Smooth muscle cell (in vitro differentiated cells): ENCODE measurements around the gene KCNT2. TPM values are rescaled to one million over a fixed set of nuclear protein-coding genes. Genes with fewer than 3 reads are reported as not detected.

Experiments used
- DNase-seq: peaks from one replicate; lab custom pipeline; 2025; ENCODE audit not compliant: unreplicated experiment; lab: John Stamatoyannopoulos, UW
- H2AFZ ChIP-seq: fragments of 200-600 bp; sonication (generic); 2 replicates; pipeline ENCODE4 v1.6.0; 2016; ENCODE audit warnings: antibody characterized with exemption, low read depth, mild to moderate bottlenecking
- H3F3A ChIP-seq: fragments of 200-600 bp; sonication (generic); 2 replicates; pipeline ENCODE4 v1.6.0; 2017; ENCODE audit warnings: antibody characterized with exemption, low read depth
- H3K27ac ChIP-seq: fragments of 200-600 bp; sonication (generic); 2 replicates; pipeline ENCODE4 v1.5.1; 2016; ENCODE audit warnings: low read depth, mild to moderate bottlenecking
- H3K27me3 ChIP-seq: fragments of 200-600 bp; sonication (generic); 2 replicates; pipeline ENCODE4 v1.6.1; 2016; ENCODE audit warnings: low read depth, mild to moderate bottlenecking
- H3K36me3 ChIP-seq: fragments of 200-600 bp; sonication (generic); 2 replicates; pipeline ENCODE4 v1.5.1; 2016; ENCODE audit warnings: low read depth
- H3K4me1 ChIP-seq: fragments of 200-600 bp; sonication (generic); 2 replicates; pipeline ENCODE4 v1.5.1; 2016; ENCODE audit warnings: low read depth
- H3K4me2 ChIP-seq: fragments of 200-600 bp; sonication (generic); 2 replicates; pipeline ENCODE4 v1.6.0; 2016; ENCODE audit warnings: mild to moderate bottlenecking
- H3K4me3 ChIP-seq: fragments of 200-600 bp; sonication (generic); 2 replicates; pipeline ENCODE4 v1.5.1; 2016; ENCODE audit warnings: mild to moderate bottlenecking
- H3K79me2 ChIP-seq: fragments of 200-600 bp; sonication (generic); 2 replicates; pipeline ENCODE4 v1.6.0; 2016; ENCODE audit warnings: low read depth, mild to moderate bottlenecking
- H3K9ac ChIP-seq: fragments of 200-600 bp; sonication (generic); 2 replicates; pipeline ENCODE4 v1.6.0; 2016; ENCODE audit warnings: low read depth
- H3K9me3 ChIP-seq: fragments of 200-600 bp; sonication (generic); replicated peaks from 2 replicates; pipeline ENCODE4 v1.5.1; 2016; ENCODE audit warnings: low read depth
- H4K20me1 ChIP-seq: fragments of 200-600 bp; sonication (generic); 2 replicates; pipeline ENCODE4 v1.6.0; 2016; ENCODE audit warnings: low read depth
- WGBS: methylation state at CpG from one replicate; pipeline ENCODE4 v1.1.7; 2016; ENCODE audit warnings: low lambda C conversion rate; 5-methylcytosine and 5-hydroxymethylcytosine counted together
- polyA plus RNA-seq: library from polyadenylated mRNA; unstranded; fragments of >200 nt; fragmentation: Nextera tagmentation; extraction: Ambion mirVana; gene quantifications from 2 replicates; pipeline ENCODE4 v1.2.1, GENCODE V29; 2016
- total RNA-seq: library from RNA; depleted of rRNA; stranded (reverse); fragments of >200 nt; gene quantifications from 2 replicates; pipeline ENCODE4 v1.2.3, GENCODE V29; 2014
- TF ChIP-seq, protein P1 (sequence below): fragments of 200-600 bp; sonication (generic); IDR thresholded peaks from 2 replicates; pipeline ENCODE4 v1.5.1; 2017; ENCODE audit warnings: borderline replicate concordance, mild to moderate bottlenecking, antibody characterized with exemption; ENCODE audit not compliant: insufficient read depth, poor library complexity, severe bottlenecking

KCNT2 gene
- total and polyA plus RNA-seq, 2 experiments from 2014 or later: 1.3 to 2.7 TPM

DNA sequence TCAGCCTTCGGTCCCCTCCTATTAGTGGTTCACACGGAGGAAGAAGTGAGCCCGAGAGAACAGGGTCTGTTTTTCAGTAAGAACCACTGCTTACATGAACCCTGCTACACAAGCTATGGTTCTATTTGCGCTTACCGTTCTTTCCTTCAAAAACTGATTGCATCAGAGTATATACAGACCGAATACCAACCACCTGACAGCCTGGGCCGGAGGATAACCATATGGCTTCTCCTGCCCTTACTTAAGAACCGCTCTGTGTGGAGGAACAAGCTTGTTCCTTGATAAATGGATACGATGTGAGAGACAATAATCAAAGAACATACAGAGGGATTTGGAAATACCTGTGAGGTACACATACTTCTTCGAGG is 1.1 kb upstream of the KCNT2 start:
- H3K9ac ChIP-seq: peak overlapping the region; percentile 42
- H3K36me3 ChIP-seq: no peaks in the 10 kb centered on the region
- H3K4me3 ChIP-seq: peak overlapping the region; percentile 83
- H4K20me1 ChIP-seq: no peaks in the 10 kb centered on the region
- peaks cover 14% of the 10 kb centered on the region for H3F3A ChIP-seq
- peak overlapping the region; percentile 91 for H3K4me2 ChIP-seq
- 23% methylated on average over 10 of the region's 10 CpGs for WGBS
- TF ChIP-seq, protein P1, sequence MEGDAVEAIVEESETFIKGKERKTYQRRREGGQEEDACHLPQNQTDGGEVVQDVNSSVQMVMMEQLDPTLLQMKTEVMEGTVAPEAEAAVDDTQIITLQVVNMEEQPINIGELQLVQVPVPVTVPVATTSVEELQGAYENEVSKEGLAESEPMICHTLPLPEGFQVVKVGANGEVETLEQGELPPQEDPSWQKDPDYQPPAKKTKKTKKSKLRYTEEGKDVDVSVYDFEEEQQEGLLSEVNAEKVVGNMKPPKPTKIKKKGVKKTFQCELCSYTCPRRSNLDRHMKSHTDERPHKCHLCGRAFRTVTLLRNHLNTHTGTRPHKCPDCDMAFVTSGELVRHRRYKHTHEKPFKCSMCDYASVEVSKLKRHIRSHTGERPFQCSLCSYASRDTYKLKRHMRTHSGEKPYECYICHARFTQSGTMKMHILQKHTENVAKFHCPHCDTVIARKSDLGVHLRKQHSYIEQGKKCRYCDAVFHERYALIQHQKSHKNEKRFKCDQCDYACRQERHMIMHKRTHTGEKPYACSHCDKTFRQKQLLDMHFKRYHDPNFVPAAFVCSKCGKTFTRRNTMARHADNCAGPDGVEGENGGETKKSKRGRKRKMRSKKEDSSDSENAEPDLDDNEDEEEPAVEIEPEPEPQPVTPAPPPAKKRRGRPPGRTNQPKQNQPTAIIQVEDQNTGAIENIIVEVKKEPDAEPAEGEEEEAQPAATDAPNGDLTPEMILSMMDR: no peak
- H3K79me2 ChIP-seq: peaks cover 24% of the 10 kb centered on the region
- peak overlapping the region; percentile 44 for H3K27ac ChIP-seq
- no peaks in the 10 kb centered on the region for H3K9me3 ChIP-seq
- H2AFZ ChIP-seq: peak overlapping the region; percentile 99
- peaks cover 13% of the 10 kb centered on the region for H3K4me1 ChIP-seq
- DNase-seq: no peak
- no peaks in the 10 kb centered on the region for H3K27me3 ChIP-seq

DNA sequence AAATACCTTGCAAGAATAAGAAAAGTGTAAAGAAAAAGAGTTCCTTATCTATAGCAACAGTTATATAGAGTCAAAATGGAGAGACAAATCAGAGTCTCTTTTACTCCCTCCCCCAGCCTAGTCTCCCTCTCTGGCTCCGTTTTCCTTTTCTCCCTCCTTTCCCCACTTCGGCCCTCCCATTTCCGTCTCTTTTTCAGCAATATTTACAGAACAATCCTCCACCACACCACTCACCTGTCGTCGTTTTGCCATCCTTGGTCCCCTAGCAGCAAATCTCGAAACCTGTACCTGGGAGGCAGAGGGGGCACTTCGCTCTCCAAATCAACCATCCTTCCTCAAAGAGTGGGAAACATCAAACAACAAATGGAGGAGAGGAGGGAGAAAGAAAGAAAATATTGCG is 259 bp downstream of the KCNT2 start:
- peak overlapping the region; percentile 91 for H3K4me2 ChIP-seq
- no peak for DNase-seq
- H3K4me3 ChIP-seq: peak overlapping the region; percentile 83
- peaks cover 13% of the 10 kb centered on the region for H3K4me1 ChIP-seq
- H3K79me2 ChIP-seq: peaks cover 26% of the 10 kb centered on the region
- H3K9ac ChIP-seq: peak overlapping the region; percentile 42
- no peaks in the 10 kb centered on the region for H4K20me1 ChIP-seq
- peaks cover 14% of the 10 kb centered on the region for H3F3A ChIP-seq
- peak overlapping the region; percentile 99 for H2AFZ ChIP-seq
- H3K27me3 ChIP-seq: no peaks in the 10 kb centered on the region
- H3K9me3 ChIP-seq: no peaks in the 10 kb centered on the region
- H3K36me3 ChIP-seq: no peaks in the 10 kb centered on the region
- 0% methylated on average over 8 of the region's 8 CpGs for WGBS
- H3K27ac ChIP-seq: peak overlapping the region; percentile 44
- TF ChIP-seq, protein P1: no peak

DNA sequence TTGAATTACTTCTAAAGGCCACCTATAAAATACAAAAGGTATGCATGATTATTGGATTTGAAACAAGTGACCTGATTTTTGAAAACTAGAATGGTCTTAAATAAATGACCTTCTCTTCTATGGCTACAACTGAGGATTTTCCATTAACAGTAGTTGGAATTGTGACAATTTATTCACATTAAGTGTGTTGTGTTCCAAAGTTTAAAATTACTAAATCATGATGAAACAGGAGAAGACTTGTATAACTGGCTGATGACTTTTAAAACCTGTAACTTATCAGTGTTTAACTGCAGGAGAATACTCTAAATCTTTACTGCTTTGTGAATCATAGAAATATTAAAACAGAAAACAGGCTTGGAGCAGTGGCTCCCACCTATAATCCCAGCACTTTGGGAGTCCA is 4.6 kb downstream of the KCNT2 start:
- Histone ChIP-seq H3K9ac (no peak overlapping the region), H3K27ac (no peak overlapping the region), H3K4me2 (no peak overlapping the region), H3K9me3 (no peaks in the 10 kb centered on the region), H3K79me2 (peaks cover 35% of the 10 kb centered on the region), H3K4me1 (peaks cover 13% of the 10 kb centered on the region), H4K20me1 (no peaks in the 10 kb centered on the region), H3K4me3 (no peak overlapping the region), H3F3A (peaks cover 7% of the 10 kb centered on the region), H3K27me3 (no peaks in the 10 kb centered on the region), H3K36me3 (no peaks in the 10 kb centered on the region), H2AFZ (no peak overlapping the region)
- no peak for DNase-seq
- TF ChIP-seq, protein P1: no peak

DNA sequence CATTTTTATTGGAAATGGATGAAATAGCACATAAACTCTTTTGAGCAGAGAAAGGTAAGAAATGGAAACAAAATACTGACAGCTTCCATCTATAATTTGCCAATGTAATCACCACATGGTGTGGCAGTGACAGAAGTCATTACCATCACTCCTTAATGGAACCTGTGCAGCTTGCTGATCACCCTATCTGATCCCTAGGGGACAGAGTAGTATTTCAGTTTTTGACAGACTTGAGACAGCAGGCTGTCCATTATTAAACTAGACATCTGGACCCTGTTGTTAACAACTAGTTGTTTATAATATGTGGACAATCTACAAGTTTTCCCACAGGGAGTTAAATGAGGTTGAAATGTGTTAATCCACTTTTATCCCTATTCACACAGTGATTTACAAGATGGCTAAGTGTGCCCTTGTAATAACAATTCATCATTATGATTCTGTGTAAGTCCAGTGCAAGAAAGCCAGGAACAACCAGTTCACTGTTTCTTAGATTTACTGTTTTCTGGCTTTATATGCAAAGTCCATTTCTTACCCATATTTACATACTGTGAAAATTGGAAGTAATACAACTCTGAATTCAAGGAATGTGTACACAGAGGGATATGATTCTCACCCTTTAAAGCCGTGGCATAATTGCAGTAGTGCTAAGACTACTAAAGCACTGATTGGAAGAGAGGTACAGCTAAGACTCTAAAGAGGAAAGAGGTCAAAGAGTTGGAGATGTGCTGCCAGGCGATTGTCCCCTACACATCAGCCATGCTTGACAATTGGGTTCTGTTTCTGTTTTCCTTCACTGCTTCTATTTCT is 9.1 kb downstream of the KCNT2 start:
- H4K20me1 ChIP-seq: no peaks in the 10 kb centered on the region
- H3K27me3 ChIP-seq: no peaks in the 10 kb centered on the region
- no peaks in the 10 kb centered on the region for H3K4me1 ChIP-seq
- no peak for DNase-seq
- no peak overlapping the region for H2AFZ ChIP-seq
- H3K4me3 ChIP-seq: no peak overlapping the region
- H3K36me3 ChIP-seq: no peaks in the 10 kb centered on the region
- H3K4me2 ChIP-seq: no peak overlapping the region
- WGBS: 77% methylated on average over 2 of the region's 2 CpGs
- TF ChIP-seq, protein P1: no peak
- peaks cover 11% of the 10 kb centered on the region for H3K79me2 ChIP-seq
- H3K27ac ChIP-seq: no peak overlapping the region
- H3K9ac ChIP-seq: no peak overlapping the region
- no peaks in the 10 kb centered on the region for H3F3A ChIP-seq
- H3K9me3 ChIP-seq: no peaks in the 10 kb centered on the region
